CD4-positive, alpha-beta T cell treated with Interleukin-15 for 1 hour (primary cell): ENCODE measurements around the gene FMNL3.
"Not testable (repeated sequence)": the region's sequence is repeated elsewhere in the genome, so short reads cannot be mapped to it uniquely, and the experiment has no call there.

ENCODE experiments used
- DNase-seq: peaks from one replicate; pipeline ENCODE4 v3.0.0-alpha.2; 2020

The FMNL3 gene

DNA sequence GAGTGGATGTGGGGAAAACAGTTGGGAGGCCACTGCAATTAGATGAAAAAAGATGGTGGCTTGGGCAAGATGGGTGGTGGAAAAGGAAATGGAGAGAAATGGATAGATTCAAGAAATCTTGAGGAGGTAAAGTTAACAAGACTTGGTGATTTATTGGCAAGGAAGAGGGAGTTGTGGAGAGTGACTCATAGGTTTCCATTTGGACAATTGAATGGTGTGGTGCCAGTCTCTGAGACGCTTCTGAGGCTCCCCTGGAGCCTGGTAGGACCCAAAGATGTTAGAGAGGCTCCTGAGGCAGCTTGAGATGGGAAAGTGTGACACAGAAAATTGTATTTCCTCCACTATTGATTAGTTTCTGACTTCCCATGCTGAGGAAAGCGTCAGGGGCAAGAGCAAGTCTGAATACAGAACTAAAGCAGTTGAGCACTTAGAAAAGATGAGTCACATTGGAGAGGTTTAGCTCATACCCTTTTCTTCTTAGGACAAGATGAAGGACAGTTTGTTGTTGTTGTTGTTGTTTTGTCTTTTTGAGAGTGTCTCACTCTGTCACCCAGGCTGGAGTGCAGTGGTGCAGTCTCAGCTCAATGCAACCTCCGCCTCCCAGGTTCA lies 79.3 kb downstream of the FMNL3 start:
- no peak for DNase-seq

- no peak for DNase-seq
Measured at GRCh38 chr12:49626836-49627235, 80.4 kb downstream of the FMNL3 start.

- no peak for DNase-seq
Measured at GRCh38 chr12:49626169-49626835, 80.9 kb downstream of the FMNL3 start.

GRCh38 chr12:49624921-49625577 lies 82.2 kb downstream of the FMNL3 start:
- DNase-seq: no peak

GRCh38 chr12:49623142-49623904 lies 83.9 kb downstream of the FMNL3 start, which contains the start of gene PRPF40B:
Gene PRPF40B, plus strand, starts transcription at chr12:49623561. Its CDS starts 30 bp downstream, at chr12:49623591.
- peak; percentile 91 for DNase-seq

- peak; percentile 37 for DNase-seq
Measured at GRCh38 chr12:49622501-49623141, 84.6 kb downstream of the FMNL3 start.

GRCh38 chr12:49621651-49622500 lies 85.3 kb downstream of the FMNL3 start:
- no peak for DNase-seq

DNA sequence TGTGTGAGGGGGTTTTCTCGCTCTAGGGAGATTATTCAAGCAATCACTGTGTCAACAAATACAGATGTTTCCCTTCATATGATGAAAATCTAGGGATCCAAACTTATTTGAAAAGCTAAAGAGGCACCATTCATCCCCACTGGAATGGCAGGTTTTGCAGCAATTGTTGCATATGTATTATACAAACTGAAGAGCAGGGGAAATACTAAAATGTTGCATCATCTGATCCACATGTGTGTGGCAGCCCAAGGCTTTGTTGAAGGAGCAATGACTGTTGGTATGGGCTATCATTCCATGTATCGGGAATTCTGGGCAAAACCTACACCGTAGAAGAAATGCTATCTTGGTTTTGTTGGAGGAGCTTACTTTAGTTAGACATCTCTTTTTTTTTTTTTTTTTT lies 87.9 kb downstream of the FMNL3 start:
- no peak for DNase-seq

GRCh38 chr12:49618576-49618975 lies 88.6 kb downstream of the FMNL3 start:
- no peak for DNase-seq

DNA sequence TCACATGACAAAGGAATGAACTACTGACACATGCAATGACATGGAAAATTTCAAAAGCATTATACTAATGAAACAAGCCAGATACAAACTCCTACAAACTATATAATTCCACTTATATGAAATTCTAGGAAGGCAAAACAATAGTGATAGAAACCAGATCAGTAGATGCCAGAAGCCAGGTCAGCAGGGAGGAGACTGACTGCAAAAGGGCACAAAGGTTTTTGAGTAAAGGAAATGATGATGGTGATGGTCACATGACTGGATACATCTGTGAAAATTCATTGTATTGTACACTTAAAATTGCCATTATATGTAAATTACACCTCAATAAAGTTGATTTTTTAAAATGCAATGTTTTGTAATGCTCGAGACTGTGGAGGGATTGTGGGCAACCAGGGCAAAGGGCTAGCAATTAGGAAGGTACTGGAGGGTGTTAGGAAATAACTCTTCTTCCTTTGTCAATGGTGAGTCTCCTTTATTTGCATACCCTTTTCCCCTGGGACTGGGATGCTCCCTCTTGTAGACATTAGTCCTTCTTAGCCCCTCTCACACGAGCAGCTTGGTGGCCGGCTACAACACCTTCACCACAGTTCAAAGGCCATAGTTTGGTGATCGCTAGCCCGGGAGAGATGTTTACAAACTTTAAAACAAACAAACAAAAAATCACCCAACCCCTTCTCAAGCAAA lies 90.5 kb downstream of the FMNL3 start:
- no peak for DNase-seq

DNA sequence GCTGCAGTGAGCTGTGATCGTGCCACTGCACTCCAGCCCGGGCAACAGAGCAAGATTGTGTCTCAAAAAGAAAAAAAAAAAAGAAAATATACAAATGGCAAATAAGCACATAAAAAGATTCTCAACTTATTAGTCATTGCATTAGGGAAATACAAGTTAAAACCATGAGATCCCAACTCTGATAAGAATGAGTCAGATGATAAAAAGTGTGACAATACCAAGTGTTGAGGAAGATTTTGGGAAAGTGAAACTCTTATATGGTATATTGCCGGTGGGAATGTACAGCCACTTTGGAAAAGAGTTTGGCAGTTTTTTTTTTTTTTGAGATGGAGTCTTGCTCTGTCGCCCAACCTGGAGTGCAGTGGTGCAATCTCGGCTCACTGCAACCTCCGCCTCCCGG lies 91.5 kb downstream of the FMNL3 start:
- DNase-seq: no peak

DNA sequence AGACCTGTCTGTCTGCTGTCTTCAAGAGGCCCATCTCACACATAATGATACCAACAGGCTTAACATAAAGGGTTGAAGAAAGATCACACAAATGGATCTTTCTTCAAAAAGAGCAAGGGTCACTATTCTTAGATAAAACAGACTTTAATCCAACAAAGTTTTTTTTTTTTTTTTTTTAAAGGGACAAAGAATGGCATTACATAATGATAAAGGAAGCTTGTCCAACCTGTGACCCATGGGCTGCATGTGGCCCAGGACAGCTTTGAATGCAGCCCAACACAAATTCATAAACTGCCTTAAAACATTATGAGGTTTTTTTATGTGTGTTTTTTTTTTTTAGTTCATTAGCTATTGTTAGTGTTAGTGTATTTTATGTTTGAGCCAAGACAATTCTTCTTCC lies 95.0 kb downstream of the FMNL3 start:
- no peak for DNase-seq

GRCh38 chr12:49610785-49611184 lies 96.4 kb downstream of the FMNL3 start:
- not testable (repeated sequence) for DNase-seq

GRCh38 chr12:49609875-49610154 lies 97.4 kb downstream of the FMNL3 start:
- no peak for DNase-seq

- no peak for DNase-seq
Measured at GRCh38 chr12:49609059-49609874, 97.9 kb downstream of the FMNL3 start.

GRCh38 chr12:49605539-49605938 lies 101.7 kb downstream of the FMNL3 start, which contains the start of gene FAM186B:
Gene FAM186B, minus strand, starts transcription at chr12:49605639. Its CDS starts 162 bp downstream, at chr12:49605477.
- not testable (repeated sequence) for DNase-seq

- DNase-seq: no peak
Measured at GRCh38 chr12:49604856-49605255, 102.3 kb downstream of the FMNL3 start.

- no peak for DNase-seq
Measured at GRCh38 chr12:49603721-49604120, 103.5 kb downstream of the FMNL3 start.

- DNase-seq: no peak
Measured at GRCh38 chr12:49599961-49600360, 107.2 kb downstream of the FMNL3 start.

- no peak for DNase-seq
Measured at GRCh38 chr12:49598527-49598926, 108.7 kb downstream of the FMNL3 start.
